Measurements from ENCODE around the gene PGPEP1. TPM values are rescaled to one million over a fixed set of nuclear protein-coding genes. Genes with fewer than 3 reads are reported as not detected.

PGPEP1 gene
- total RNA-seq, 1 experiment from 2014 or later = 27.9 TPM

GRCh38 chr19:18384775-18385174, 44.4 kb downstream of the PGPEP1 start:
- H3K27me3 Mint-ChIP-seq (ENCODE audit: unreplicated experiment) = no peaks in the 10 kb centered on the region
- CTCF ChIA-PET = no interaction called here
- no peak overlapping the region for H3K4me3 Mint-ChIP-seq (ENCODE audit: low read depth, unreplicated experiment)
- no TSS peak for BruUV-seq (replicated peaks)
- peaks cover 51% of the 10 kb centered on the region for H3K36me3 Mint-ChIP-seq (ENCODE audit: insufficient read depth, unreplicated experiment)
- no peak for DNase-seq
- intact Hi-C loops (cut with micrococcal nuclease; ENCODE audit: unreplicated experiment) = no loop called here
- TF ChIP-seq, protein P1, sequence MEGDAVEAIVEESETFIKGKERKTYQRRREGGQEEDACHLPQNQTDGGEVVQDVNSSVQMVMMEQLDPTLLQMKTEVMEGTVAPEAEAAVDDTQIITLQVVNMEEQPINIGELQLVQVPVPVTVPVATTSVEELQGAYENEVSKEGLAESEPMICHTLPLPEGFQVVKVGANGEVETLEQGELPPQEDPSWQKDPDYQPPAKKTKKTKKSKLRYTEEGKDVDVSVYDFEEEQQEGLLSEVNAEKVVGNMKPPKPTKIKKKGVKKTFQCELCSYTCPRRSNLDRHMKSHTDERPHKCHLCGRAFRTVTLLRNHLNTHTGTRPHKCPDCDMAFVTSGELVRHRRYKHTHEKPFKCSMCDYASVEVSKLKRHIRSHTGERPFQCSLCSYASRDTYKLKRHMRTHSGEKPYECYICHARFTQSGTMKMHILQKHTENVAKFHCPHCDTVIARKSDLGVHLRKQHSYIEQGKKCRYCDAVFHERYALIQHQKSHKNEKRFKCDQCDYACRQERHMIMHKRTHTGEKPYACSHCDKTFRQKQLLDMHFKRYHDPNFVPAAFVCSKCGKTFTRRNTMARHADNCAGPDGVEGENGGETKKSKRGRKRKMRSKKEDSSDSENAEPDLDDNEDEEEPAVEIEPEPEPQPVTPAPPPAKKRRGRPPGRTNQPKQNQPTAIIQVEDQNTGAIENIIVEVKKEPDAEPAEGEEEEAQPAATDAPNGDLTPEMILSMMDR (IDR thresholded peaks at IDR 0.05; ENCODE audit: unreplicated experiment) = no peak
- peaks cover 14% of the 10 kb centered on the region for H3K4me1 Mint-ChIP-seq (ENCODE audit: low read depth, unreplicated experiment)
- peak overlapping the region; percentile 92 for H3K27ac Mint-ChIP-seq (ENCODE audit: unreplicated experiment)
- no peaks in the 10 kb centered on the region for H3K9me3 Mint-ChIP-seq (ENCODE audit: low read depth, unreplicated experiment)

- TF ChIP-seq, protein P1 (IDR thresholded peaks at IDR 0.05; ENCODE audit: unreplicated experiment) = no peak
- DNase-seq = no peak
- H3K4me3 Mint-ChIP-seq (ENCODE audit: low read depth, unreplicated experiment) = no peak overlapping the region
- CTCF ChIA-PET = interaction anchor here (0.6 to 1.0 kb wide), 5 partner anchors 17 to 487 kb away, joined by 3 to 6 read pairs (median 5); no protein-coding TSS in a partner anchor
- H3K27ac Mint-ChIP-seq (ENCODE audit: unreplicated experiment) = peak overlapping the region; percentile 92
- H3K27me3 Mint-ChIP-seq (ENCODE audit: unreplicated experiment) = no peaks in the 10 kb centered on the region
- TSS peak; percentile 77 for BruUV-seq (replicated peaks)
- H3K36me3 Mint-ChIP-seq (ENCODE audit: insufficient read depth, unreplicated experiment) = peaks cover 51% of the 10 kb centered on the region
- H3K9me3 Mint-ChIP-seq (ENCODE audit: low read depth, unreplicated experiment) = no peaks in the 10 kb centered on the region
- intact Hi-C loops (cut with micrococcal nuclease; ENCODE audit: unreplicated experiment) = no loop called here
- peaks cover 20% of the 10 kb centered on the region for H3K4me1 Mint-ChIP-seq (ENCODE audit: low read depth, unreplicated experiment)
Measured at GRCh38 chr19:18385359-18385674, 44.9 kb downstream of the PGPEP1 start.

DNA sequence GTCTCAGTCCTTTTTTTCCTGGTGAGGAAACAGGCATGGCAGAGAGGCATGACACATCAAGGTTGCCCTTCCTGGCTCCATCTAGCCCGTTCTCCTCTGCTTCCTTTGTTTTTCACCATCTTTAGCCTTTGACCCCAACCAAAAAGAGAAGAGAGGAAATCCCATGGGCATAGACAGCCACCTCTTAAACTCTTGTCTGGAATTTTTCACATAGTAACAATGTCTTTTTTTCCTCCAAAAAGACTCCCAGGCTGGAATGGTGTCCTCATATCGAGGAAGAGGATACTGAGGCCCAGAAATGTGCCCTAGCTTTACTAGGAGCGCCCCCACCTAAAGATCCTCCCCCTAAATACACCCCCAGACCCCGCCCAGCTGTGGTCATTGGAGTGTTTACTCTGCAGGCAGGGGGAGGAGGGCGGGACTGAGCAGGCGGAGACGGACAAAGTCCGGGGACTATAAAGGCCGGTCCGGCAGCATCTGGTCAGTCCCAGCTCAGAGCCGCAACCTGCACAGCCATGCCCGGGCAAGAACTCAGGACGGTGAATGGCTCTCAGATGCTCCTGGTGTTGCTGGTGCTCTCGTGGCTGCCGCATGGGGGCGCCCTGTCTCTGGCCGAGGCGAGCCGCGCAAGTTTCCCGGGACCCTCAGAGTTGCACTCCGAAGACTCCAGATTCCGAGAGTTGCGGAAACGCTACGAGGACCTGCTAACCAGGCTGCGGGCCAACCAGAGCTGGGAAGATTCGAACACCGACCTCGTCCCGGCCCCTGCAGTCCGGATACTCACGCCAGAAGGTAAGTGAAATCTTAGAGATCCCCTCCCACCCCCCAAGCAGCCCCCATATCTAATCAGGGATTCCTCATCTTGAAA, 45.5 kb downstream of the PGPEP1 start, which contains the start of gene GDF15:
Gene GDF15, plus strand, starts transcription at position 484 of the 868 bp plus-strand sequence. Its CDS starts 32 bp downstream, at position 516.
- H3K9me3 Mint-ChIP-seq (ENCODE audit: low read depth, unreplicated experiment) = no peaks in the 10 kb centered on the region

DNA sequence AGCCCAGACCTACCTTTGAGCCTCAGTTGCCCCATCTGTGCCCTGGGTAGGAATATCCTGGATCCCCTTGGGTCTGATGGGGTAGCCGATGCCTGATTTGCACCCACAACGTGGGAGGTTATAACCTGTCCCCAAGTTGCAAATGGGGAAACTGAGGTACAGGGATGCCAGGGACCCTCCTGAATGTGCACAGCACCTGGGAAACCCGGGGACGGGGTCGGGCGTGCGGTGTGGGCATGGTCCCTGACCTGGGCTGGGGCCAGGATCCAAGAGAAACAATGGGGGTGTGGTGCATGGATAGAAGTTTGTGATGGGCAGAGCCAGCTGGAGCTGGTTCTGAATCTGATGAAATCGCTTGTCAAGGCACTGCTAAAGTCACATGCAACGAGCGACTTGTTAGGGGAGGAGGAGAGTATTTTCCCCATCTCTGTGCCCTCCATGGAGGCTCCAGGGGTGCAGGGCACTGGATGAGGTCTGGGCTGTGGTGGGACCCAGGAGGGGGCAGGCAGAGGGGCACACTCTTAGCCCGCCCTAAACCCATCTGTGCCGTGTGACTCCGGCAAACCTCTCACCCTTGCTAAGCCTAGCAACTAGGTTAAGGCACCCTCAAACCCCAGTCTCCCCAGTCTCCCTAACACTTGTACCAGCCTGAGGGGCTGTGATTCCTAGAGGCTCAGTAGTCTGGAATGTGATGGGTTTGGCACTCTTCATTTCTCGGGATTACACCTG, 46.3 kb downstream of the PGPEP1 start:
- Mint-ChIP-seq H3K9me3 (ENCODE audit: low read depth, unreplicated experiment) (no peaks in the 10 kb centered on the region), H3K4me1 (ENCODE audit: low read depth, unreplicated experiment) (peaks cover 28% of the 10 kb centered on the region), H3K36me3 (ENCODE audit: insufficient read depth, unreplicated experiment) (peaks cover 57% of the 10 kb centered on the region), H3K4me3 (ENCODE audit: low read depth, unreplicated experiment) (peak overlapping the region; percentile 76), H3K27me3 (ENCODE audit: unreplicated experiment) (no peaks in the 10 kb centered on the region), H3K27ac (ENCODE audit: unreplicated experiment) (peak overlapping the region; percentile 92)
- TF ChIP-seq, protein P1 (IDR thresholded peaks at IDR 0.05; ENCODE audit: unreplicated experiment) = no peak
- intact Hi-C loops (cut with micrococcal nuclease; ENCODE audit: unreplicated experiment) = no loop called here
- CTCF ChIA-PET = interaction anchor here (0.7 to 1.0 kb wide), 4 partner anchors 22 to 94 kb away, joined by 3 to 5 read pairs (median 4); no protein-coding TSS in a partner anchor
- TSS peak; percentile 50 for BruUV-seq (replicated peaks)
- no peak for DNase-seq

More for the DNA sequence above, 45.5 kb downstream of the PGPEP1 start, which contains the start of gene GDF15:
- peaks cover 54% of the 10 kb centered on the region for H3K36me3 Mint-ChIP-seq (ENCODE audit: insufficient read depth, unreplicated experiment)
- BruUV-seq (replicated peaks) = no TSS peak
- DNase-seq = peak; percentile 84
- H3K4me3 Mint-ChIP-seq (ENCODE audit: low read depth, unreplicated experiment) = peak within 1 kb of the TSS; percentile 76
- H3K27me3 Mint-ChIP-seq (ENCODE audit: unreplicated experiment) = no peaks in the 10 kb centered on the region
- TF ChIP-seq, protein P1 (IDR thresholded peaks at IDR 0.05; ENCODE audit: unreplicated experiment) = no peak
- intact Hi-C loops (cut with micrococcal nuclease; ENCODE audit: unreplicated experiment) = no loop called here
- H3K27ac Mint-ChIP-seq (ENCODE audit: unreplicated experiment) = peak within 1 kb of the TSS; percentile 92
- CTCF ChIA-PET = interaction anchor here (0.6 to 1.0 kb wide), 6 partner anchors 16 to 486 kb away, joined by 3 to 6 read pairs (median 4); no protein-coding TSS in a partner anchor
- peaks cover 26% of the 10 kb centered on the region for H3K4me1 Mint-ChIP-seq (ENCODE audit: low read depth, unreplicated experiment)
